NK-92 (cell line): ENCODE results near the gene FLNC.

Source experiments
- DNase-seq: peaks from one replicate; lab custom pipeline; 2025; ENCODE audit not compliant: unreplicated experiment; lab: John Stamatoyannopoulos, UW

FLNC gene

GRCh38 chr7:128891110-128891941, 61.1 kb downstream of the FLNC start:
- DNase-seq: no peak

DNA sequence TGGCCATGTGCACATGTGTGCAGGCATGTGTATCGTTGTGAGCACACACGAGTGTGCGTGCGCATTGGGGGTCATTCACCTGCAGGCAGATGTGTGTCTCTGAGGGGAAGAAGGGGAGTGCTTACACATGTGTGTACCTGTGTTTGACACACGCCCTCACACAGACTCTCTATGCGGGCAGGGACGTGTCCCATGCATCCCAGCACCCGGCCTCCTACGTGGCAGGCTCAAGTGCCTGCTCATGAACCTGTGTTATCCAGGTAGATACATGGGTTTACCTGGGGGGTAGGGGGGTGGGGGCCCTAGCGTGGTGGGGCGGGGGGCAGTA, 61.7 kb downstream of the FLNC start:
- no peak for DNase-seq

DNA sequence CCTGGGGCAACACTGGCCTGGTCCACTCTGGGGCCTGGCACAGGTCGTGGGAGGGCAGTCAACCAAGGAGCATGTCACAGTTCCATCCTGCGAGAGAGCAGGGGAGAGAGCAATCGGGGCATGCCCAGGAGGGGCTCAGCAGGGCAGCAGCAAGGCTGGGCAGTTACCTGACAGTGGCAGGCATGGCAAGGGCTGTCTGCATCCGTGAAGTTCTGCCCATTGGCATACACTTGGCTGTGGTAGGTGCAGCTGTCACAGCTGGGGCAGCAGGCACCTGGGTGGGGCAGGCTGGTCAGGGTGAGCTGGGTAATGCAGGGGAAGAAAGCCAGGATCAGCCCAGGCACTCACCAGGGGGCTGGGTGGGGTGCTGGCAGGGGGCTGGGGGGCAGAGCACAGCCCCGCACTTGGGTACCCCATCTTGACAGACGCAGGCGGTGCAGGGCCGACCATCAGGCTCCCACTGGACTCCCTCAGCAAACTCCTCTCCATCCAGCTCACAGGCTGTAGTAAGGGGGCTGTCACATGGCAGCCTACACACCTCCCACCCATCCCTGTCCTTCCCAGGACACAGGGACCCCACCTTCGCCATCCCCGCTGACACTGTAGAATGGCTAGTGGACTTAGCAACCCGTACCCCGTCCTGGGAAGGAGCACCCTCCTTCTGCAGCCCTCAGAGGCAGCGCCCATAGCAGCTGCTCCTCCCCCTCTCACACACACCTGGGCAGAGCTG, 62.5 kb downstream of the FLNC start:
- no peak for DNase-seq

DNA sequence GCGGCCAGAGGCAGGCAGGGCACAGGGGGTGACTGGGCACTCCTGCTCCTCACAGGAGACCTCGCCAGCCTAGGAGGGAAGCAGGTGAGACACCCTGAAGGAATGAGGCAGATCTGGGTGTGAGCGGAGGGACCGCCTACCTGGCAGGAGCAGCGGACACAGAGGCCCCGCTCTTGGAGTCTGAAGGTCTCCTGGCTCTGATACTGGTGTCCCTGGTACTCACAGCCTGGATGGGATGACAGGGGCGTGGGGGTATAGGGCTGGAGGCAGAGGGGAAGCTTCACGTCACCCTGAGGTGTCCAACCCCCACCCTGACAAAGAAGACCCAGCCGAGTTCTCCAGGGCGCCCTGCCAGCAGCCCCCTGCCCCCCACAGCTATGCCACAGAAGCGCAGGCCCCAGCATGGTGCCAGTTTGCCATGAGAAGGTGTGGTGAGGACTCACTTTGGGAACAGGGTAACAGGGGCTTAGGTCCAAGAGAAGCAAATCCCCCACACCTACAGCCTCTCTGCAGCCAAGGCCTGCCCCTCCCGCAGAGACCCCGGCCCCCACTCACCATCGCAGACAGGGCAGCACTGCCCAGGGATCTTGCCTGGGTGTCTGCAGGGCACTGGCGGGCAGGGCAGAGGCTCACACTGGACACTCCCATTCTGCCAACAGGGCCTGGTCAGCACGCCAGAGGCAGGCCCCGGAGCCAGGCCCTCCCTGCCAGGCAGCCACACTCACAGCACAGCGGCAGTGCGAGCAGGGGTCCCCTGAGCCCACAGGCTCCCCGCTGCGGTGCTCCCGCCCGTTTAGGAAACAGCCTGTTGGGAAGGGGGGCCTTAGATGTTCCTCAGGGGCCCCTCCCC, 63.3 kb downstream of the FLNC start:
- DNase-seq: no peak

- DNase-seq: no peak
Observed at GRCh38 chr7:128894101-128894440, 63.9 kb downstream of the FLNC start.

- no peak for DNase-seq
Observed at GRCh38 chr7:128895320-128895719, 65.1 kb downstream of the FLNC start.

DNA sequence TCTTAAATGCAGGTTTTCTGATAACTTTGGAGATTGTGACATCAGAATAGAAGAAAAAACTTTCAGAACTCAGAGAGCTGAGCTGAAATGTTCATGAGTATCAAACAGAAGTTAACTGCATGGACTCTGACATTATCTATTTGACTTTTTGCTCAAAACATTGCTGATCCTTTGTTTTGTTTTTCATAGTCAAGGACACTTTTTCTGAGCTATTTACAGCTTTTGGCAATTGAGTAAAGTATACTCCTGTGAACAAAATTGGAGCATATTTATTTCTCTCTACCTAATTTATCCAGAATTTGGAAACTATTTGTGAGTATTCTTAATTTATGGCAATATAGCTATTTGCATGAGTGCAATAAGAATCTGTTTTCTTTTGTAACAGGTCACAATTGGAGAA, 69.2 kb downstream of the FLNC start:
- DNase-seq: no peak

DNA sequence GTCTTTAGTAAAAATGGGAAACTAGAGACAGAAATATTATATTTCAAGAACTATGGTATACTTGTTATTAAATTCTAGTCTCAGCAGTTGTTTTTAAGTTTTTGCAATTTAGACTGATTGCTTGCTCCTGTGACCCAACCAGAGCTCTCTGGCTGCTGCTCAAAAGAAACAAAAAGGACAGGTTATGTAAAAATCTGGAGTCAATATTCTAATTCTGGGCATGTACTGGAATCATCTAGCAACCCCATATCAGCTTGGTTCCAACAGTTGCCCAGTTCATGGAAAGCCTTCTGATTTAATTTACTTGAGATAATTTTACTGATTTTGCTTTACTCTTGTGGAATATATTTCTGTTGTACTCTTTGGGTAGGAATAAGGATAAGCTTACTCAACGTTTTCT, 70.0 kb downstream of the FLNC start:
- DNase-seq: no peak

GRCh38 chr7:128902761-128903585, 72.8 kb downstream of the FLNC start:
- no peak for DNase-seq

DNA sequence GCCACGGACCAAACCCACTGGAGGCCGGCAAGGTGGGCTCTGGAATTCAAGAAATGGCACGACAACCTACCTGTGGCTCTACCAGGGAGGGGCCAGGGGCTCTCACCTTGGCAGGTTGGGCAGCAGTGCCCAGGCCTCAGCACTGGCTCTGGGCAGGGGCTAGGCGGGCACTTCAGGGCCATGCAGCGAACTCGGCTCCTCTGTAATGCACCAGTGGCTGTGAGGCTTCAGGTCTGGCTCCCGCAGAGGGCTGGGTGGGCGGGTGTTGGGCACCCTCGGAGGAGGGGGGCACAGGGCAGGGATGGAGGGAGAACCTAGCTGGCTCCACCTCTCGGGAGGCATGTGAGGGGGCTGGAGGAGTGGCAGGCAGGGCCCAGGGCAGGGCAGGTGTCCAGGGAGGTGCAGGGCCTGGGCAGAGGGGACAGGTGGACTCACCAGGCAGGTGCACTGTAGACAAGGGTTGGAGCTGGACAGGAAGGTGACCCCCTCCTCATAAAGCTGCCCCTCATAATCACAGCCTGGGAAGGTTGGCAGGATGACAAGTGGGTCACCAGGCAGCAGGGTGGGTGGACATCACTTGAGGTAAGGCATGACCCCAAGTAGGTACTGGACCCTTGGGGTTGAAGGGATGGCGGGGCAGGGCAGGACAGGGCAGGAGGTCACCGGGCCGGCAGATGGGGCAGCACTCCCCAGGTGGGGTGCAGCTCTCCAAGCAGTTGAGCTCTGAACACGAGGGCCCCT, 73.6 kb downstream of the FLNC start:
- DNase-seq: no peak

DNA sequence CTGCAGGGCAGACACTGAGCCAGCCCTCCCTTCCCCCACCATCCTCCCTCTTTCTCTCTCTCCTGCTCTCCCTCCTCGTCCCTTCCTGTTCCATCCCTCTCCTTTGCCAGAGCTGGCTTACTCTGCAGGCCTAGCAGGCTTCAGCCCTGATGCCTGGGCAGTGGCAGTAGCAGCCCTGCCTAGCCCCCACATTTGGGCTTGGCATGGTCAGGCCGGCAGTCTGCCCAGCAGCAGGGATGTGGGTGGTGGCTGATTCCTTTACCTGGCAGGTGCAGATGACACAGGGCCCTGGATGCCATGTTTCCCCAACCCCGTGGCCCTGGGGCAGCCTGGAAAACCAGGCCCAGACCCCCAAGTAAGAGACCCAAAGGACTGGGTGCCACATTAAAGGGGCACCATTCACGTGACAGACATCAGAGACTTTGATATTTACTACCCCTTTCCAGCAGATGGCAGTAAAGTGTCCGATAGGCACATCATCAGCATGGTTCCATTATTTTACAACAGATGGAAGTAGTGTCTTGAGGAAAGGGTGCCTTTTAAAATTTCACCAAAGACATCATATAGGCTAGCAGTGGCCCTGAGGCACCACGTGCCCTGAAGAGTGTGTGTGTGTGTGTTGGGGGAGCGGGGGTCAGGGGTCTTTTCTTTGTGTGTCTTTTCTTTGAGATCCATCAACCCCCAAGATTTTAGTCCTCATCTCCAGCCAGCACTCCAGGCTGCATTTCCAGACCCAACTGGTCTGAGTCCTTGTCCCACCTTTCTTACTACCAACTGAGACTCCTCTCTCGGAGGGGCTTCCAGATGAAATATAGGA, 74.4 kb downstream of the FLNC start:
- DNase-seq: no peak

GRCh38 chr7:128906001-128906765, 76.0 kb downstream of the FLNC start:
- no peak for DNase-seq

DNA sequence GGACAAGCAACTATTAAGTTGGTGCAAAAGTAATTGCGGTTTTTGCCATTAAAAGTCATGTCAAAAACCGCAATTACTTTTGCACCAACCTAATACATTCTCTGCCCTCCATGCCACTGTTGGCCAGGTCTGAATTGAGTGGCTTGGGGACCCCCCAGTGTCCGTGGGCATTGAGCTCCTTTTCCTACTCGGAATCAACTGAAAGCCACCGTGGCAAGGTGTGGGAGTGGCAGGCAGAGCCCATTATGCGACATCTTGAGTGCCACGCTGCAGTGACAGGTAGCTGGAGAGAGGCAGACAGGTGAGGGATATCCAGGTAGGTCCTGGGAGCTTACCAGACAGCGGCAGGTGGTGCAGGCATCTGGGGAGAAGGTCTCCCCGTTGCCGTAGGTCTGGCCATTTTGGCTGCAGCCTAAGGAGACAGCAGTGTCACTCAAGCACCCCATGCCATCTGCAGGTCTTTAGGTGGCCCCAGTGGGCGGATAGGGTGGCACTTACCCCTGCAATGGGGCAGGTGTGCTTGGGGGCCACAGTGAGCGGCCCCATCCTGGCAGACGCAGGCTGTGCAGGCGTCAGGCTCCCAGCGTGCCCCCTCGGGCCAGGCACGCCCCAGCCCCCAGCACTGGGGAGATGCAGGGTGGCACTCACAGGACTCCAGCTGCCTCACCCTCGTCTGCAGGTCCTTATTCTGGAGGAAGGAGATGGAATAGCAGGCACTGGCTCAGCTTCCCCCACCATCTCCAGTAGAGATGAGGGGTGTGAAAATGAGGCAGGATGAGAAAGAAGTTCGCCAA, 76.8 kb downstream of the FLNC start:
- DNase-seq: no peak
